ENCODE measurements around the gene RER1. TPM values are rescaled to one million over a fixed set of nuclear protein-coding genes. Genes with fewer than 3 reads are reported as not detected.

RER1 gene
- total RNA-seq, 1 donor from 2014 or later = 141 TPM

DNA sequence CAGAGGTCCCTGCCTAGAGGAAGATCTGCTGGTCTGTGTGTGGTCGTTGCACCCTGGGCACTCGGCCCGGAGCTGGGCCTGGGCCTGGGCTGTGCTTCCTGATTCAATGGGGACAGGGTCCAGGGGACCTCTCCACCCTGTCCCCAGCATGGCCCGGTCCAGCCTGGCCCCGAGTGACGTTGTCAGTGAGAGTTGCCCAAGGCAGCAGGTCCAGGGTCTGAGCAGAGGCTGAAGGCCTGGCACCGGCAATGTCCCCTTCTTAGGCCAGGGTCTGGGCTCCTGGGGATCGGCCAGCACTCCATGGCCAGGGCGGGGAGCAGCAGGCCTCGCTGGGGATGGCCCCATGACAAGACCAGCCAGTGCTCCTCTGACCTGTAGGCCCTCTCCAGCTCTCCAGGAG is 36.3 kb downstream of the RER1 start:
- no peak for DNase-seq (ENCODE audit: low spot score)

DNA sequence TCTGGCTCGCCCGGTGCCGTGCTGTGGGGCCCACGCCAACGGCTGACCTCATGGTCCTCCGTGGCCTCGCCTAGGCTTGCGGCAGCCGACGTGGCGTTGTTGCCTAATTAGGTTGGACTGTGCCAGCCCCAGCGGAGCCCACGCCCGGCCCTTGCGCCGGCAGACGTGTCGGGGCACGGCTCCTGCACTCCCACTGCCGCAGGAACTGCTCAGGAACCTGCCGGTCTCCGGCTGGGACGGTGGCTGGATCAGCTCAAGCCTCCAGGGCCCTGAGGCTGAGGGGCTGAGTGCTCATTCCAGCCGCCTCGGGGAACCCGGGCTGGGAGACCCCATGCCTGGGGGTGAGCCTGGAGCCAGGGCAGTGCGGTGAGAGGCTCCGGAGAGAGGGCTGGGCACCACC is 36.8 kb downstream of the RER1 start:
- DNase-seq (ENCODE audit: low spot score) = peak; percentile 69

DNA sequence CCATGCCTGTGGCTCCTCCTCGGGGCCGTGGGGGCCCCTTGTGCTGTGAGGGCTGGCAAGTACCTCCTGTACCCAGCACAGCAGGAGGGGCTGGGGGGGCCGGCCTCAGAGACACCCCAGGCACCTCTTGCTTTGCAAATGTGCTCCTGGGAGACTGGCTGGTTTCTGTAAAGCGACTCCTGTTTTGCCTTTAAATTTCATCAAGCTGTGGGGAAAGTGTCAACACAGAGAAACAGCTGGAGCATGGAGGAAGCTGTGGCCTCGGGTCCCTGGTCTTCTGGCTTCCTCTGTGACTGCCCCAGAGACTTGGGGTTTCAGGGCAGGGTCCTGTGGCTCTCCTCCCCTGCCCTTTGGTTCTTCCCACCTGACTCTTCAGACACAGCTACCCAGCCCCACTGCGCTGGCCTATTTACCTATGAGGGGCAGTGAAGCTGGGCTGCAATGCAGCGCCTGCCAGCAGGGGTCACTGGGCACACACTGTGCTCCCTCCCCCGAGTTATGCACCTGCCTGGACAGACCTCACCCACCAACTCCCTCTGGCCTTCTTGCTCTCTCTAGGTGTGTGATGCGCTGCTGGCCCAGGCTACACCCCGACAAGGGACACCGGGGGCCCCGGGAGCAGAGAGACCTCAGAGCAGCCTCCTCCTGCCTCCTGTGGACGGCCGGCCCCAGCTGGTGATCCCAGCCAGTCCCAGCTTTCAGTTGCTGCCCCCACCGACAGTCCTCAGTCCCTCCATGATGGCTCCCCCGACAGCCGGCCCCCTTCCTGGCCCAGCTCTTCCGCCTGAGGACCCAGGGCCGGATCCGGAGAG is 38.3 kb downstream of the RER1 start:
- DNase-seq (ENCODE audit: low spot score) = no peak

- DNase-seq (ENCODE audit: low spot score) = no peak
These were observed 38.9 kb downstream of the RER1 start for GRCh38 chr1:2430592-2430973.

DNA sequence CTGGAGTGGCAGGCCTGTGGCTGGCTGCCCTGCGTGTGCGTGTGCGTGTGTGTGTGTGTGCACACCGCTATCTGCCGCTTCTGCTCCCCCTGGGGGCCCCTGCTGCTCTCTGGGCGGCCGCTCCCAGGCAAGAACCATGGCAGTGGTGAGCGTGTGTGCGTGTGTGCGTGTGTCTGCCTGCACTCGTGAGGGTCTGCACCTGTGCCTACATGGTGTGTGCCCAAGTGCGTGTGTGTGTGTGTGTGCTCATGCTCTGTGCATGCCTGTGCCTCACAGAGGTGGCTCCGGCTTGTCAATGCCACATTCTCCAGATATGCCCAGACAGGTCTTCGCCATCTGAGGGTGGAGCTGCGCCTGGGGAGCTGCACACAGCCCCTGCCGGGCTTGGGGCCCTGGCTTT is 39.5 kb downstream of the RER1 start:
- DNase-seq (ENCODE audit: low spot score) = peak; percentile 75

GRCh38 chr1:2431518-2431917 is 39.9 kb downstream of the RER1 start:
- no peak for DNase-seq (ENCODE audit: low spot score)

DNA sequence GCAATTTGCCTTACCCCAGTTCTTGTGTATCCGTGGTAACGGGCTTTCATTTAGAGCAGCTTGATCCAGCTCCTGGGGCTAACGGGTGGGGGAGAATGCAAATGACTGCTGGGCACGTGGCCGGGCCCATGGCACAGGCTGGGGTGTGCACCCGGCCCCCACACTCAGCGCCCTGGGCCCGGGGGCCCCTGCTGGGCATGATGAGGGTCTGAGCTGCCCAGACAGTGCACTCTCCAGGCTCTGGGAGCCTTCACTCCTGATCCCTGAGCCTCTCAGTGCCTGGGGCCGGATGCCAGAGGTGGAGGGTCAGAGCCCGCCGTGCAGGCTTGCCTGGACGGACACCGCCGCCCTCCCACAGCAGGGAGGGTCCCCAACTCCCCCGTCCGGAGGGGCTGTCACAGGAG is 40.8 kb downstream of the RER1 start:
- no peak for DNase-seq (ENCODE audit: low spot score)

- DNase-seq (ENCODE audit: low spot score) = no peak
These were observed 41.6 kb downstream of the RER1 start for GRCh38 chr1:2433196-2433595.

DNA sequence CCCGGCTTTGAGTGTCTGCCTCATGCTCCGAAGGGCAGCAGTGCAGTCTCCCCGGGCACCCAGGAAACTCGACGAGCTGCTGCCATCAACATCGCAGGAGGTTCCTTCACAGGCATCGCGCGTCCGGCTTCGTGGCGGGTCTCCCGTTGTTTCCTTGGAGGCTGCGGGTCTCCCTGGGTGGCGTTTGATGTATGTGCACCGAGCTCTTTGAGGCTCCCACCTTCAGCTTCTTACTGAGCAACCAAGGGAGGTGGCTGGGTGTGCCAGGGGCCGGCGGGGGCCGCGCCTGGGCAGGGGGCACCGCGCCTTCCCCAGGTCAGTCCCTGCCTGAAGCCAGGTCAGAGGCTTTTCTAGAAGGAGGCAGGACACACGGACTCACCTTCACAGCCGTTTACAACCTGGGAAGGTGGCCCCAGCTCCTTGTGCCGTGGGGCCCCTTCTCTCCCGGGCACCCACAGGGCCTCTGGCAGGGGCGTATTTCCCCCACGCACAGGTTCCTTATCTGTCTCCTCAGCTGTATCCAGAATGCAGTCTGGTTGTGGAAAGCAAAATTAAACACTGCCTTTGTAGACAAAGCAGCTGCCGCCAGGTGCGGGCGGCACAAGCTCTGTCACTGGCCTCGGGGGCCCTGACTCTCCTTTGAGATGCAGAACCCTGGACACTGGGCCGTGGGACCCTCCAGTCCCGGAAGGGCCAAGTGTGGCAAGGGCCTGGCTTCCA is 42.5 kb downstream of the RER1 start:
- DNase-seq (ENCODE audit: low spot score) = no peak

DNA sequence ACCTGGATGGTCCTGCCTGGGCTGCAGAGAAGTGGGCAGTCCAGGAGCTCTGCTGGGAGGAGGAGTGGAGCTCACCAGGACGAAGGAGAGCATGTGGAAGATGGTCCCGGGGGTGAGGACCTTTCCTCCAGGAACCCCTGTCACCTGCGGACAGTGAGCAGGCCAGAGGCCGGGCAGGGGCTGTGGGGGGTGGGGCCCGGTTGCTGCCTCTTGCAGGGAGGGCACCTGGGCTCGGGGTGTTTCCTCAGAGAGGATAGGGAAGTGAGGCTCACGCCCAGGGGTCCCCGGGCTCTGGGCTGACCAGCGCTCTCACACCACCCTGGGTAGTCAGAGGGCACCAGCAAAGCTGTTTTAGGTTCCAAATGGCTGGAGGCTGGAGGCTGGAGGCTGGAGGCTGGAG is 43.5 kb downstream of the RER1 start:
- no peak for DNase-seq (ENCODE audit: low spot score)

- no peak for DNase-seq (ENCODE audit: low spot score)
These were observed 44.2 kb downstream of the RER1 start for GRCh38 chr1:2435746-2436355.

DNA sequence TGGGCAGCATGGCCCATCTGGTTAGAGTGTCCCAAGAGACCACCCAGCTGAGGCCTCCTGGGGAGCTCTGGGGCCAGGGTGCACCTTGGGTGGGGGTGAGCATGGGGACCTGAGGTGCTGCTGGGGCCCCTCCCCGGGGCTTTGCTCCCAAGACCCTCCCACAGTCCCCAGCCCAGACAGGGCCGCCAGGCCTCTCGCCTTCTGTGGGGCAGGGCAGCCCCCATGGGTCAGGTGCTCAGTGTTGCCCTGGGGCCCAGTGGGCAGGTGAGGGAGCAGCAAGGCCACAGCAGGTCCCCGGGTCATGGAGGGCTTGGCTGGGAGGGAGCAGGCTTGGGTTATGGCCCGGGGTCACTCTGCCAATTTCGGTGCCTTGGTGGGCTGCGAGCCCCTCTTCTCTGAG is 45.2 kb downstream of the RER1 start:
- DNase-seq (ENCODE audit: low spot score) = no peak

- no peak for DNase-seq (ENCODE audit: low spot score)
These were observed 46.0 kb downstream of the RER1 start for GRCh38 chr1:2437617-2438016.

- no peak for DNase-seq (ENCODE audit: low spot score)
These were observed 46.4 kb downstream of the RER1 start for GRCh38 chr1:2438038-2438437.

DNA sequence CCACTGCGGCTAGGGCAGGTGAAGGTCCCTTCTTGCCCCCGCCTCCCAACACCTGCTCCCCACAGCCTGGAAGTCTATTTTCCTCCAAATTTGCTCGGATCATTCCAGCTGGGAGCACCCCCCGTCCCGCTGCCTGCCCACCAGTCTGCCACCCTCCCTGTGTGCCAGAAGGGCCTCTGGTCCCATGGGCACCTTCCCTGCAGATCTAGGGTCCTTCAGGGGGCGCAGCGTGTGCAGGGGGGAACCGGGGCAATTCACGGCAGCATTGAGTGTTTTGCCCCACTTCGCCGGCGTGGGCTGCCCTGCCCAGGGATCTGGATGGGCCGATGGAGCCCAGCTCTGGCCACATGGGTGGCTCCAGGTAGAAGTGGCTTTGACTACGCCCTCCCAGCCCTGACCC is 47.0 kb downstream of the RER1 start:
- no peak for DNase-seq (ENCODE audit: low spot score)

GRCh38 chr1:2439369-2439768 is 47.7 kb downstream of the RER1 start:
- no peak for DNase-seq (ENCODE audit: low spot score)

DNA sequence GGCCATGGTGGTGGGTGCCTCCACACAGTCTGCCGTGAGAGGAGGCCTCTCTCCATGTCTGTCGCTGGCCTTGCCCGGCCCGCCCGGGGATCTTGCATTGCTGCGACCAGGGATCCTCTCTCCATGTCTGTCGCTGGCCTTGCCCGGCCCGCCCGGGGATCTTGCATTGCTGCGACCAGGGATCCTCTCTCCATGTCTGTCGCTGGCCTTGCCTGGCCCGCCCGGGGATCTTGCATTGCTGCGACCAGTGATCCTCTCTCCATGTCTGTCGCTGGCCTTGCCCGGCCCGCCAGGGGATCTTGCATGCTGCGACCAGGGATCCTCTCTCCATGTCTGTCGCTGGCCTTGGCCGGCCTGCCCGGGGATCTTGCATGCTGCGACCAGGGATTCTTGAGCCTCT is 48.7 kb downstream of the RER1 start:
- peak; percentile 61 for DNase-seq (ENCODE audit: low spot score)

DNA sequence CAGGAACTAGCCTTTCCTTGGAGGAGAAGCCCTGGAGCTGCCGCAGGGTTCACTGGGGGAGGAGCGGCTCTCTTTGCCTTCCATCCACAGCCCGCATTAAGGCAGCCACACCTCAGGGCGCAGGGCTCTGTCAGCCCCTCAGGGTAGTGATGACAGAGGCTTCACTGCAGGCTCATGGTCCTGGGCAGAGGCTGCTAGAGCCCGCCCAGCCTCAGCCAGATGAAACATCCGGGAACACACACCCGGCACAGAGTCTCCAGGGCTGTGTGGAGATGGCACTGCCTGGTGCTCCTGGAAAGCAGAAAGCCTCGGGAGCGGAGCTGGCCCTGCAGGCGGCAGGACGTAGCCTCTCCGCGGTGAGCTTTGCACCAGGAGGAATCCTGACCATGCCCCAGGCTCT is 50.1 kb downstream of the RER1 start:
- DNase-seq (ENCODE audit: low spot score) = no peak

DNA sequence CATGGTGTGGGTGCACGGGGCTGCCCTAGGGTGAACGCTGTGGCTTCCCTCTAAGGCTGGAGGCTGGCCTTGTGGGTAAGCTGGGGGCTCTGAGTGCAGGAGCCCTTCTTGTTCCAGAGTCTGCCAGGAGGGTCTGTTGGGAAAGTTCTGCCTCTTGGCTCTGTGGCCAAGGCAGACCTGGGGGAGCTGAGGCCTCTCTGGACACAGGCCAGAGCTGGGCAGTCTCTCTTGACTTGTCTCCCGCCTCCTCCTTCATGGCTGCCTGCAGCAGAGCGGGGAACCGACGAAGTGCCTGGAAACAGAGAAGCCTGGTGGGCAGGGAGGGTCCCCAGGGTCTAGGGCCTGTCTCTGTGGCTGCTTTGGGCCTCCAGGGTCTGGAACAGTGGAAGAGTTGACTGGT is 51.0 kb downstream of the RER1 start:
- DNase-seq (ENCODE audit: low spot score) = no peak

GRCh38 chr1:2443277-2444137 is 51.9 kb downstream of the RER1 start:
- no peak for DNase-seq (ENCODE audit: low spot score)

DNA sequence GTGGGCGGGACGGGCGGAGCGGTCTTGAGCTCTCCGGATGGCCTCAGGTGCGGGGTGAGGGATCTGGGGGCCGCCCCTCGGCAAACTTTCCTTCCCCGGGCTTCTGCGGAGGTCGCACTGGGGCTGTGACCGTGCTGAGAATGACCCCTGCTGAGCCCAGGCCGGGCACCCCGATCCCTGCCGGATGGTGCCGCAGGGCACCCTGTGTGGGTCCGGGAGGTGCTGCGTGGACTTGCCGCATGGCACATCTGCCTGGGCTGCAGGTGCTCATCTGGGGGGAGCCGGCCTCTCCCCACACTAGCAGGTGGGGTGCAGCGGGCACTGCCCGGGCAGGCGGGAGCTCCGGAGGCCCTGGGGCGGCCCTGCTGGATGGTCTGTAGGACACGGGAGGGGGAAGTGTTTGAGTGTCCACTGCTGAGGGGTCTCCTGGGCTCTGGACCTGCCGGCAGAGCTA is 52.5 kb downstream of the RER1 start:
- DNase-seq (ENCODE audit: low spot score) = no peak
